HG03039 (cell line): ENCODE data around the gene LPGAT1.
"Not testable (repeated sequence)": the region's sequence is repeated elsewhere in the genome, so short reads cannot be mapped to it uniquely, and the experiment has no call there.

ENCODE experiments used
- ATAC-seq: cut with Tn5 transposase; IDR thresholded peaks from one replicate; pipeline ENCODE4 v1.9.1; 2021; ENCODE audit warnings: mild to moderate bottlenecking, moderate library complexity; ENCODE audit not compliant: unreplicated experiment

LPGAT1 gene

DNA sequence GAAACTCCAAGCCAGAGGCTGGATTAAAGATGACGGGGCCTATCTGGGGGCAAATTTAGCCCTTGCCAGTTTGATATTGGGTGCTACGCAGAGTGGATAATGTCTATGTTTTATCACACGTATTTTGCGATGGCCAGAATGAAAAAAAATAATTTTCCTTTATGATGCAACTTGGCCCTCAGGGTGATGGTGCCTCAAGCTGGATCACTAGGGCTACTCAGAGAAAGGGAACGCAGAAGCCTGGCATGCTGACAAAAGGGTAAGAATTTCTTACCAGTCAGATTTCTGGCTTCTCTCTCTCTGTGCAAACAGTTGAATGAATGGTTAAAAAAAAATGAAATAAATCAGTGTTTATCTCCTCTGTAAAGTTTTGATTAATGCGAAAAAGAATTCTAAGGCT lies 122.6 kb downstream of the LPGAT1 start:
- ATAC-seq, result no peak

DNA sequence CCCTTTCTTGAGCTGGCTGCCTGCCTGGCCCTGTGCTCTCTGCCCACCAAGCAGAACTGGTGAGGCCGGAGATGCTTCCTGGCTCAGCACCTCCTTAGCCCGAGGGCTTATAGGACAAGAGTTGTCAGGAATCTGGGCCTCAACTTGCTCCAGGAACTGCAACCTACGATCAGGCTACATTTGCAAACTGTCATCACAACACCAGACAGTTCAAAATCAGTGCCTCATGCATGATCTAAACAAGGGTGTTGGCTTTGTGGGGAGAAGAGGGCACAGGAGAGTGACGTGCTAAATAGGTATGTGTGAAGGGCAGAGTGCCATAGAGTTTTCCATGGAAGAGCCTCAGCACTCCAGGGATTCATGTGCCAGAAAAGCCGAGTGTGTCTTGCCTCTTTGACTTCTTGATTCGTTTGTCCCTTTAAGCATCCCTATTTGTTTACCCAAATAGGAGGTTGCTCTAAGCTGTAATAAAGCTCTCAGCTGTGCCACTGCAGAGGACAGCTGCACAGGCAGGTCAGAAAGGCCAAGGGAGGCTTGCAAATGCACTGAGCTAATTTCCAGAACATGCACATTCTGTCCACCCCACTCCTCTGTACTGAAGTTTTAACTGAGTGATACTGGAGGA lies 125.0 kb downstream of the LPGAT1 start:
- no peak for ATAC-seq

GRCh38 chr1:211704543-211704942 lies 126.0 kb downstream of the LPGAT1 start:
- ATAC-seq, result no peak

DNA sequence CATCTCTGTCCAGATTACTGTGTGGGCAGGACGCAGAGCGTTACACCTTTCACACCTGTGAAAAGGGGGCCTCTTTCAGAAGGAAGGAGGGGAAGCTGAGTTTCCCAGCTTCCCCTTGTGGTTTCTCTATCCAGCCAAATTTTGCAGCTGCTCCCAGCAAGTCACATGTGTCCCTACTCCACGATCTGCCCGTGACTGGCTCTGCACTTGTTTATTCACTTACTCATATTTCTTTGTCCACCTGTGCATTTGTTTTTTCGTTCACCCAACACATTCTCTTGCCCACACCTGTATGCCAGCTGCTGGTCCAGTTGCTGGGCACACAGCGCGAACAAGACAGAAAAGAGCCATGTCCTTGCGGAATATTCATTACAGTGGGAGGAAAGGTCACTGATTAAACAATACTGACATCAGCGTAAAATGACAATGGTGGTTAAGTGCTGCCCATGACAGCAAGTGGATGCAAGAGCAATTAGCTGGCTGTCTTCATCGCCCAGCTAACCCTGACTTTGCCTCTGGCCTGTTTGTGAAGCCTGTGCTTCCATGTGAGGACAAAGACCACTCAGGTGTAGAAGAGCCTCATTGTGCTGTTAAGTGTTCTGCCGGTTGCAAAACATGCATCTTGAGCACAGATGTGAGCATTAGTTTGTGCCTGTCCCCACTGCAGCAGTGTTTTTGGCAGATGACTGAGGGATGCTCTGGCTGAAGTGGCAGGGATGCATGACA lies 126.6 kb downstream of the LPGAT1 start:
- no peak for ATAC-seq

GRCh38 chr1:211701733-211702132 lies 128.8 kb downstream of the LPGAT1 start:
- ATAC-seq, result no peak

DNA sequence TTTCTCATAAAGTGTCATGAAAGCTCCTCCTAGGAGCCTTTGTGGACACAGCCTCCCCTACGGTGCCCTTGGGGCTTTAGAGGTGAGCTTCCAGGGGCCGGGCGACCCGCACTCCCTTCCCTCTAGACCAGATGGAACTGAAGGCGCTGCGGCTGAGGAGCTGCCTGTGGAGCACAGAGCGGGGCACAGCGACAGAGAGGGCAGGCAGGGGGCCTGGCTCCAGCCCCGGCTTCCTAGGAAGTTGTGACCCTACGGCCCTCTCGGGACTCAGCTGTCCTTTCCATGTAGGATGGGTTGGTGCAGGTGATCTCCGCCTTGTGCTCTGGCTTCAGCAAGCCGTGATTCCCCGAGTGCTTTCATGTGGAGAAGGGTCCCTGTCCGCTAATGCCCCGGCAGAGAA lies 131.5 kb downstream of the LPGAT1 start:
- no peak for ATAC-seq

DNA sequence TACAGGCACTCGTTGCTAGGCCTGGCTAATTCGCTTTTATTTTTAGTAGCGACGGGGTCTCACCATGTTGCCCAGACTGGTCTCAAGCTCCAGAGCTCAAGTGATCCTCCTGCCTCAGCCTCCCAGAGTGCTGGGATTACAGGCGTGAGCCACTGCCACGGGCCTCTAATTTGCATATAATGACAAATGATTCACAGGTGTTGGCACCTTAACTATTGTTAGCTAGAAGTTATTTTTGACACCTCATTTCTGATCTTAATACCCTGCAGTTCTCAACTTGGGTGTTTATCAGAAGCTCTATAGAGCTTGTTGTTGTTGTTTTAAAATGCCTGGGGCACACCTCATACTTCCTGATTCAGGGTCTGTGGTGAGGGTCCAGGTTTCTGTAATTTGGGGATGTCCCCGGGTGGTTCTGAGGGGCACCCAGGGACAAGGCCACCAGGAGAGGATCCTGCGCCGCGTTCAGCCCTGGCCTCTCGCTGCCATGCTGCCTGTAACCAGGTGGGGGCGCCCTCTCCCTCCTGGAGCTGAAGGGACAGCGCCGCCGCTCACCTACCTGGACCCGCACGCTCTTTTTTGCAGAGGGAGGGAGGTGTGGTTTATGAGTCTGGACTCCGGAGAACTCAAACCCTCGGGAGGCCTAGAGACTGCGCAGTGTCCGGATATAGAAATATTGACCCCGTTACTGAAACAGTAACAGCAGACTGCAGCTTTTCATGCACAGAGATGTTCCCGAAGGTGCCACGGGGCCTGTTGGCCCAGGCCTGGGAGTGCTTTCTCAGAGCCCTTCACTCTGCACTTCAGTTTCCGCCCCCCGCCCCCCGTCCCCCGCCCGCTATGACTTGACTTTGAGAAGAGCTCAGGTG lies 132.2 kb downstream of the LPGAT1 start:
- ATAC-seq, result no peak

- peak; percentile 66 for ATAC-seq
Measured at GRCh38 chr1:211697356-211697755, 133.2 kb downstream of the LPGAT1 start.

- ATAC-seq, result peak; percentile 49
Measured at GRCh38 chr1:211695135-211695816, 135.3 kb downstream of the LPGAT1 start.

- not testable (repeated sequence) for ATAC-seq
Measured at GRCh38 chr1:211693911-211694310, 136.7 kb downstream of the LPGAT1 start.
